Measurements from ENCODE around the gene MRPL10.
A peak's percentile ranks its signal among the peaks of the same experiment; 100 is the strongest.

The MRPL10 gene
- 24.0 to 25.1 reads per million in 2 donors for total RNA-seq

DNA sequence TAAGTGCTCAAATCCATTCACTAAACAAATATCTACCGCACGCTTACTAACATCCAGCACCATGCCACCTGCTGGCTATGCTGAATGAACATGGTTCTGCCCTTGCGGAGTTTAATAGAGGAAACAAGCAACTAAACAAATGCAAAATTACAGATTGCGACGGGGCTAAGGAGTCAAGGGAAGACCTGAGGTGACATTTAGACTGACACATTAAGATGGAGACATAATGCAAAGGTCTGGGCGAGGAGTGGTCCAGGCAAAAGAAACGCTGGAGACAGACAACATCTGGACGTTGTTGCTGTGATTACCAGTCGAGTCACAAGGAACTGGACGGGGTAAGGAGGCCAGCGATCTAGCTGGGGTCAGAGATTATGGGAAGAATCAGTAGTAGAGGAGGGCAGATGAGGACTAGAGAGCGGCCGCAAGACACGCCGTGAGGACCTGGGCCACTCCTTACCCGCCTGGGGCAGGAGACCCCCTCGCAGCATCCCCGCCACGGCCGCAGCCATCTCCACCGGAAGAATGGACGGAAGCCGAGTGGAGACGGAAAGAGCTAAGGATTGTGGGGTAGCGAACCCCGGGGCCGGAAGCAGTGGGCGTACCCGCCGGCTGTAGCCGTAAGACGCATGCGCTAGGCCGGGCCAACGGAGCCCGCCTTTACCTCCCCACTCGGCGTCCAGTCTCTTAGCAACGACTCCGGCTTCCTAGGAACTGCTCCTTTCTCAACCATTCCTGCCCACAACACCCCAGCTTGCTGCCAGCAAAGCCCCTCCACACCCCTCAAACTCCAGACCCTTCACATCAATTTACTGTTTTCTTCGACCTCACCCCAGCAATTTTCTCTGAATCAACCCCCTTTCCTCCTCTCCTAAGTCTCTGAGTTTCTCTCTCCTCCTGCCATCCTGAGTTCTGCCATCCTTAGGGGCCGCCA, at the start of gene MRPL10, which contains the start of gene LRRC46:
MRPL10 (minus strand) TSS at position 539 of the 931 bp plus-strand sequence; CDS start at position 509, 30 bp downstream.
LRRC46 (plus strand) TSS at position 668 of the 931 bp plus-strand sequence. CDS start 320 bp downstream, outside the sequence.
- peak; percentile 80 to 94 (median 87) for DNase-seq

DNA sequence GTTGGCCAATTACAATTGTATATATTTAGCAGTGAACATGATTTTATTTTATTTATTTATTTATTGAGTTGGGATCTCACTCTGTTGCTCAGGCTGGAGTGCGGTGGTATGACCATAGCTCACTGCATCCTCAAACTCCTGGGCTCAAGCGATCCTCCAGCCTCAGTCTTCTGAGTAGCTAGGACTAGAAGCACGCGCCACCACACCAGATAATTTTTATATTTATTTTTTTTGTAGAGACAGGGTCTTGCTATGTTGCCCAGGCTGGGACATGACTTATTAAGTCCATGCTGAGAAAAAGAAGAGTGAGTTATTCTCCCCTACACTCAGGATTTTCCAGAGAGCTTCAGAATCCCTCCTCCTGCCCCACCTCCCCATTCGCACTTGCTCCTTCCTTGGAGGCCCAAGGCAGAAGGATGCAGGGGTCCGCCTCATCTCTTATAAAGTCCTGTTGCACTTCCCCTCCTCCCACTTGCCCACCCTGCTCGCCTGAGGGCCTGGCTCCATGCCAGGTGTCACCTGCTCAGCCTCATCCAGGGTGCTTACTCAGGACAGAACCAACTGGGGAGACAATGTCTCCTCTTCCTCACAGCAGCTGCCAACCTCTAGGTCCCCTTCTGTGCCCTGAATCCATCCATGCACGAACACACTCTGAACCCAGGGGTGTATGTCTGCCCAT, 48.6 kb upstream of the MRPL10 start:
- no peak for DNase-seq

DNA sequence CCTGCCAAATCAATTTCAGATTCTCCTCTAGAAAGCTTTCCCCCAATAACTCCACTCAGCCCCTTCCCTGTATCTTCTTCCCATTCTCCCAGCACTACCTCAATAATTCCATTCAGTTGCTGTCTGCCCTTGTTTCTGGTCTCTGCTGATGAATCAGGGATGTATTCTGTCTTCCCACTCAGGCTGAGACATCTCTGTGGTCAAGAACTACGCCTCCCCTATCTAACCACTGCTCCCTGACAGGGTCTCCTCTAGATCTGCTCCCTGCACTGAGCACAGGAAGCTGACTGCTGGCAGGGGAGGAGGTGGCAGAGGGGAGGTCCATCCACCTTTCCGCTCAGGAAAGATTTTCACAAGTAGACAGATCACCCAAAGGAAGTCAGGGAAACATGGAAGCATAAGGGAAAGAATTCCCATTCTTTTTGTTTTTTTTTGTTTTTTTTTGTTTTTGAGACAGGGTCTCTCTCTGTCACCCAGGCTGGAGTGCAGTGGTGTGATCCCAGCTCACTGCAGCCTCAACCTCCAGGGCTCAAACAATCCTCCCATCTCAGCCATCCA, 47.8 kb upstream of the MRPL10 start:
- no peak for DNase-seq

DNA sequence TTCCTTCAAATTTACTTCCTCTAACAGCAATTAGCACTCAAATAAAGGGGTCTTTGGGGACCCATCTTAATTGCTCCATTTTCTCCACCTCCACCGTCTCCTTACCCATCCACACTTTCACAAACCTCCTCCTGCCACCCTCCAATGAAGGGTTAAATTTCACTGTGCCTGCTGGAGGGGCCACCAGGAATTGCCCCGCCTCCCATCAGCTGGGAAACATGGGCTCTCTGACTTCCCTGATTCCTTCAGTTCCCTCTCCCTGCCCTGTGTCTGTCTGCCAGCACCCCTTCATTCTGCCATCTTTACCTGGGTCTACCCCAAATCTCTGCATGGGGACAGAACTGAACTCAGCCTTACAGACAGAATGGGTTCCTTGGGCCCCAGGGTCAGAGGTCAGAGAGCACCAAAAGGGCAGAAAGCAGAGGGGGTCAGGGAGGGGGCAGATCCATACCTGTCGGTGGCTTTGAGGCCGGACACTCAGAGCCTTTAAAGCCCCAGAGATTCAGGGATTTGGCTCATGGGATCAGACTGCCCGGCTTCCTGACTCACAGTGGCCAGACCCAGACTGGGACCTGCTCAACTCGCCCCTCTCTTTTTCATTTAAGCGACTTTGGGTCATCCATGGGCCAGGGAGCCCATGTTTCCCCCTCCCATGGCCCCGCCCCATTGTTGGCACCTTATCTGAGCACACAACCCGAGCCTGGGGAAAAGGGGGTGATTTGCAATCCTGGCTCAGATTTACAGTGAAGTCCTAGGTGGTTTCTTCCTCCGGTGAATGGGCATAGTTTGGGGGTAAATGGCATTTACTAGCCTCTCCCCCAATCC, 47.1 kb upstream of the MRPL10 start:
- DNase-seq, result no peak

DNA sequence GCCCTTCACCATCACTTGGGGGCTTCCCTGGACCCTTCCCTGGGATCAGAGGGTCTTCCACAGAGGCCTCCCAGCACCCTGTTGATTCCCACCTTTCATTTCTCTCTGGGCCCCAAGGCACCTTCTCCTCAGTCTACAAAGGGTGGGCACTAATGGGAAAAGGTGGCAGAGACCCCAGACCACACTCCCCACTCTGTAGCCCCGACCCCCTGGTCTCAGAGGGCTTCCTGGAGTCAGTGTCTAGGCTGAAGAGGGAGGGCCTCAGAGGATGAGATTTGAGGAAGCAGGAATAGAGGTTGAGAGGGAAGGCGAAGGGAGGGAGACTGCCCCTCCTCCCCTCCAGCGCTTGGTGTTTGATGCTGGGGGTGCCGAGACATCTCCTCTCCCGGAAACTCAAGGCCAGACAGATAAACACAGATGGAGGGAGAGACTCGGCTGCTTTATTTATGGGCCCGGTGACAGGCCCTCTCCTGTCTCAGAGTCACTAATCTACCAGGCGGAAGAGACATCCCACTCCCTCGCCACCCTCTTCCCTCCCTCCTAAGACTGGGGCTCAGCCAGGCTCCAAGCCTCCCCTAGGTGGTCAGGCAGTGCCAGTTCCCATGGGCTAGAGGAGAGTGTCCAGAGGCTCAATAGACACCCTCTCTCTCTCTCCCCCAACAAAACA, 46.2 kb upstream of the MRPL10 start:
- DNase-seq, result no peak

DNA sequence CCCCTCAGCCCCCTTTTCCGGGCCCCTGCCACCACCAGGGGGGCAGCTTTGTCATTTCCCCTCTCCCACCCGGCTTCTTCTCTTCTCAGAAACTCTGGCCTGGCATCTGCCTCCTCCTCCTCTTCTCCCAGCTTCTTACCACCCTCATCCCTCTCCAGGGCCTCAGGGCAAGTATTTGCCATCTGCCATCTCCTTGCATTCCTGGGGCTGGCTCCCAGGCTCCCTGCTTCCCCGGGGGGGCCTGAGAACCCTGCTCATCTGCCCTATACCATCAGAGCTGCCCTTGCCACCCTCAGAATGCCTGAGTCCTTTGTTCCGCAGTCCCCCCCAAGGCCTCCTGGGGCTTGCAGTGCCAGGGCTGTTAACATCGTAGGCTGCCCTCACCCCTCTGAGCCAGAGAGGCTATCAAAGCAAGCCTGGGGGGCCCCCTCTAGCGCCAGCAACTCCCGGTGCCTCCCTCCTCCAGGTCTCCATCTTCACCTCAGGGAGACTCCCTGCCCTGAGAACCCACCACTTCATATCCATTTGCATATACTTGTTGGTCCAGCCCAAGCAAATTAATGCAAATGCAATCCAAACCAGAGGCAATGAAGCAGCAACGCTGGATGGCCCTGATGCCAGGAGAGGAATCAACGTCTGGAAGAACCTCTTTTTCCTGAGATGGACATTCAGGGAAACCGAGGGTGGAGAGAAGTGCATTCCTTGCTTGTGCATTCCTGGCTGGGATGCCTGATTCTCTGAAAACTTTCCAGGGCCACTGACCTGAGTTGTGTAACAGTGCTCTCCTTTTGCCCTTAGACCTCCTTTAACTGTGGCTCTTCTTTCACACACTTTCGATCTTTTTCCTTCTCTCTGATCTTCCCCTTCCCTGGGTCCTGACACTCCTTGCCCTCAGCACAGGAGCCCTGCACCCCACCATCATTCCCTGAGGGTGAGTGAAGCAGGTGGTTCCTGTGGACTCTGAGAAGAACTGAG, 44.0 kb upstream of the MRPL10 start:
- DNase-seq, result no peak

DNA sequence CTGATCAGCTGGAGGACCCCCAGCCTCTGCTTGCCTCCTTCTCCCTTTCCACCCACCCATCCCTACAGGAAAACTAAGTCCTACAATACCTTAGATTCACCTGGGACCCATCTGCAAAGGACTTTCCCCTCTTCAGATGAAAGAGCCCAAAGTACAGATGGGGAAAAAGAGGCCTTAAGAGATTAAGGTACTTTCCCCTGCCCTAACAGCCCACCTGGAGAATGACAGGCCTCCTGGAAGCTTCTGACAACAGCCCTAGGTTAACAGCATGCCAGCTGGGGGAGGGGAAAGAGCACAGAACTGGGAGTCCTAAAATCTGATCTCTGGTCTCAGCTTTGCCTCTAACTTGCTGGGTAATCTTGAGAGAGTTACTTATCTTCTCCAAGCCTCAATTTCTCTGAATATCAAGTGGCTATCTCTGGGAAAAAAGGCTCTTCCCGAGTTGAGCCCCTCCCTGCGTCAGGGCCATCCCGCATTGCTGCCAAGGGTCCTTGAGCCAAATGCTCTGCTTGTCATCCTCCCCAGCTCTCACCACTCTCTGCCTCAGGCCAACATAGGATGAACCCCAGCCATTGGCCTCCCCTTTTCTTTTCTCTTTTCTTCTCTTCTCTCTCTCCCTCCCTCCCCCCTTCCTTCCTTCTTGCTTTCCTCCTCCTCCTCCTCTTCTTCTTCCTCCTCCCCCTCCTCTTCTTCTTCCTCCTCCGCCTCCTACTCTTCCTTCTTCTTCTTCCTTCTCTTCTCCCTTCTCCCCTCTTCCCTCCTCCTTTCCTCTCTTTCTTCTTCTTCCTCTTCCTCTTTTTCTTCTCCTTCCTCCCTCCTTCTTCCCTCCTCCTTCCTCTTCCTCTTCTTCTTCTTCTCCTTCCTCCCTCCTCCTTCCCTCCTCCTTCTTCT, 42.1 kb upstream of the MRPL10 start:
- no peak for DNase-seq

DNA sequence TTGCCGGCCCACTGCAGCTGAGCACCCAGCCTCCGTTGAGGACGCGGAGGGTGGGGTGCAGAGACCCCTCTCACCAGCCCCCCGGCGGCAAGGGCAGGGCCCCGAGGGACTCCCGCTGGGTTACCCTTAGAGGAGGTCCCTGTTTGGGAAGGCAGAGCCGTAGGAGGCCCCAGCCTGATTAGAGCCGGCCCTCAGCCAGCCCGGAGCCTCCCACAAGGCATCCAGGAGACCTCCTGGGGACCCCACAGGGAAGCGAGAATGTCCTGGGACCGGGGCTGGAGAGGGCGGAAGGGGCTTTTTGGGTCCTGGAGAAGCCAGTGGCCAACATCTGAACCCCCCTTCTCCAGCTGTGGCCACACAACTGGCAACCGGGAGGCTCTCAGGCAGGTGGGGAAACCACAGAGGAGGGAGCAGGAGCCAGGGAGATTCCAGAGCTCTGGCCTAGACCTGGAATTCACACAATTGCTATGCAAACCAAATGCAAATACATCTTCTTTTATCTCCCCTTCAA, 41.4 kb upstream of the MRPL10 start:
- DNase-seq, result no peak

DNA sequence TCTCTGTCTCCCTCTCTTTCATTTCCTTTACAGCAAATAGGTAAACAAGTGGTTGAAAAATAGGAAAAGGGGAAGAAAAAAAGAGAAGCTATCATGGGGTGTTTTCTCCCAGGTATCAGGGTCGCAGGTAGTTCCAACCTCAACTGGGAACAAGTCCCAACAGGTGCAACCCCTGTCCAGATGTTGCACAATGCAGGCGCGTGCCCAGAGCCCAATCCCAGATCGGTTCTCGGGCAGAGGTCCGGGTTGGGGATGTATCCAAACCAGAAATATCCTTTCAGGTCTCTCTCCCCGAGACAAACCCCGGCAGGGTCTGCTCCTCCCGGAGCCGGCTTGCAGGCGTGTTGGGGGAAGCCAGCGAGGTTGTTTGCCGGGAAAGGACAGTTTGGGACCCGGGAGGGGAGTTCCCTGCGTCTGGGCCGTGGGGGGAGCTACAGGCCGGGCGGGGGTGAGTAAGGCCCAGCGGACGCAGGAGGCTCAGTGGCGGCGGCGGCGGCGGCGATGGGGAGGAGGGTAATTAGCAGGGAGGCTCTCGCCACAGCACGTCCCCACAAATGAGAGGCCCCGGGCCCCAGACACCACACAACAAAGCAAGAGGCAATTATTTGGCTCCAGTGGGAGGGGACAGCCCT, 40.8 kb upstream of the MRPL10 start:
- DNase-seq, result no peak

DNA sequence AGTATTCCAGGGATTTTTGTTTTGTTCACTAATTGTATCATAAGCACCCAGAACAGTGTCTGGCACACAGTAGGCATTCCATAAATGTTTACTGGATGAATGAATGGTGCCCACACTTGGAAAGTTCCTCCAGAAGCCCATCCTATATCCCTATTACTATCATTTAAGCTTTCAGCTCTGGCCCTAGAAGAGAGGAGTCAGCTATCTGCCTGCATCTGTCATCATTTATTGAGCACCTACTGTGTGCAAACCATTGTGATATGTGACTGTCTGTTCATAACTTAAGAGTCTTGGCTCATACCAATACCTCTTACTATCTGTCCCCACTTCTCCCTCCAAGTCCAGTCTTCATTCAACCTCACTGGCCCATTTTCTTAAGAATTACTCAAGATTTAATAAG, 39.7 kb upstream of the MRPL10 start:
- DNase-seq, result no peak

DNA sequence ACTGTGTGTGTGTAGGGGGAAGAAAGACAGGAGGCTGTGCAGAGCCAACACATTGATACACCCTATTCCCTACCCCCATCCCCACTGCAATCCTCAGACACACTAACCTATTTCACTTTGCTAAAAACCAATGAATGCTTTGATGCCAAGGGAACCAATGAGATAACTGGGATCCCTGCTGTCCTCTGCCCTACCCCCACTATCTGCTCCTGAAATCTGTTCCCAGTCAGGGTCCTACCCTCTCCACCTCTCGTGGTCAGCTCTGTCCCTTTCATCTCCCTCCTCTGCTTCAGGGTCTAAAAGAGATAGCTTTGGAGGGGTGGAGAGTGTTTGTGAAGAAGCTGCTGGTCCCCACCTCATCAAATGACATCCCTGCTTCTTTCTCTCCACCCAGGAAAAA, 38.7 kb upstream of the MRPL10 start:
- no peak for DNase-seq

DNA sequence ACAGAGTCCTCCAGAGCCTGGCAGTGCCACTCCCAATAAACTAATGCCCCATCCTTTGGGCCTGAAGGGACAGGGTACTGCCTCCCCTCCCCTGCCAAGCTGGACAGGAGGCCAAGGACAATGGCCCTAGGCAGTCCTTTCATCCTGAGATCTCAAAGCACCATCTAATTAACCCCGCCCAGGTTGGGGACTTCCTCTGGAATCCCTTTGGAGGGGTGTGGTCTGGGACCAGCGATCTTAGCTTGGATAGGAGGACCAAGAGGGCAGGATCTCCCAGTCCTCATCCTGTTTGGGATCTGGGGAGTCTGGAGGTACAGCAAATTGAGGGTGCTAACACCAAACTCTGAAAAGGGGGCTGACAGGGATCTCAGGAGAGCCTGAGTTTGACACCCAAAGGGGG, 37.8 kb upstream of the MRPL10 start:
- DNase-seq, result no peak

DNA sequence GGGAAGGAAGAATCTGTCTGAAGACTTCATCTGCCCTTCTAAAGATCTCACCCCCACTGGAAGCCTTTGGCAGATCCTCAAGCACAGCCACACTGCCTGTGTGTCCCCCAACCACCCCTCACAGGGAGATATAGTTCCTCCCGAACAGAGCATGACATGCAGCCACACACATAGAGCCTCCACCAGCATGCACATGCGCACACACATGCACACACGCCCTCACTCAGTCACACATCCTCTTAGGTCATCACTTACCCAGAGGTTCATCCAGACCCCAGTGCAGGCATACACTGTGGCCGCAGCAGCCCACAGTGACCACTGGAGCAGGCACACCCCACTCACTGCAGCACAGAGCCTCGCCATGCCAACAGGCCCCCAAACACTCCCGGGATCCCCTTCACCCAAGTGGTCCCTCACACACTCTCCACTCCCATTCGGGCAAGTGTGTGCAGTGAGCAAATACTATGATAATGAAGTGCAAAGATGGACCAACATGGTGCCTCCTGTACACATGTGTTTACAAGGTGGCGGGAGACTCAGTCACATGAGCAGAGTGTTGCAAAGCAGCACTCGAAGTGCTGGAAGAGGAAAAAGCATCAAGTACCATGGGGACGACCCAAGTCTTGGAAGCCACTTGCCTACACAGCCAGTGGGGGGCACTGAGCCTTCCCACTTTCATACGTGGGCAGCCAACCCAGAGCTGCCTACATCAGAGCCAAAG, 36.6 kb upstream of the MRPL10 start:
- DNase-seq, result no peak

DNA sequence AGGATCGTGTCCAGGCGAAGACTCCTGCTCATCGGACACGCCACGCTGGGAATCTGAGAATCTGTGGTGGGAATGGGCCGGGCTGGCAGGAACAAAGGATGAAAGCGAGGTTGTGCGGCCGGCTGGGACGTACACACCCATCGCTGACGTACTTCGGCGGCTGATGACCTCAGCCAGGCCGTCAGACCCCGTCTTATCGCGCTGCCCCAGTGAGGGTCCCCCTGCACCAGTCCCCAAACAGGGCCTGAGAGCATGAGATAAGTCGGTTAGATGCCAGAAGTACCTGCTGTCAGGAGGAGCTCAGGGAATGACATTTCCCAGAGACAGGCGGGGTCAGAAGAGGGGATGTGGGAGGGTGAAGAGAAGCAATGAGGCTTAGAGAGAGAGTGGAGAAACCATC, 35.6 kb upstream of the MRPL10 start:
- no peak for DNase-seq

DNA sequence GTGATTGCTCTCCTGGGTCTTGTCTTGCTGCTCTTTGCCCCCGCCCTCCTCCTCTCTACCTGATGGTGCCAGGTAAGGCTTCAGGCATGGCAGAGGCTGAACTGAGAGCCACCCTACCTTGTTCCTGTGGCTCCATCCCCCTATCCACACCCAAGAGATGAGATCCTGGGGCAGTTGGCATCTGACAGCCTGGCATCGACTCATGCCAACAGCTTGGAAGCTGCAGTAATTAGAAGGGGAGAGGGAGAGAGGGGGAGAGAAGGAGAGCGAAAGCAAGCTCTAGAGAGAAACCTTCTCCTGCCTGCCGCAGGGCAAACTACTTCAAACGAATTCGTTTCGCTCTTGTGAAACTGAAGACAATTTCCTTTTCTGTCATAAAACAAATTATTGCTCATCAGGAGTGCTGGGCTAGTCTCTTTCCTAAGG, 33.5 kb upstream of the MRPL10 start:
- DNase-seq, result peak in 1 of 5 experiments; percentile 47

DNA sequence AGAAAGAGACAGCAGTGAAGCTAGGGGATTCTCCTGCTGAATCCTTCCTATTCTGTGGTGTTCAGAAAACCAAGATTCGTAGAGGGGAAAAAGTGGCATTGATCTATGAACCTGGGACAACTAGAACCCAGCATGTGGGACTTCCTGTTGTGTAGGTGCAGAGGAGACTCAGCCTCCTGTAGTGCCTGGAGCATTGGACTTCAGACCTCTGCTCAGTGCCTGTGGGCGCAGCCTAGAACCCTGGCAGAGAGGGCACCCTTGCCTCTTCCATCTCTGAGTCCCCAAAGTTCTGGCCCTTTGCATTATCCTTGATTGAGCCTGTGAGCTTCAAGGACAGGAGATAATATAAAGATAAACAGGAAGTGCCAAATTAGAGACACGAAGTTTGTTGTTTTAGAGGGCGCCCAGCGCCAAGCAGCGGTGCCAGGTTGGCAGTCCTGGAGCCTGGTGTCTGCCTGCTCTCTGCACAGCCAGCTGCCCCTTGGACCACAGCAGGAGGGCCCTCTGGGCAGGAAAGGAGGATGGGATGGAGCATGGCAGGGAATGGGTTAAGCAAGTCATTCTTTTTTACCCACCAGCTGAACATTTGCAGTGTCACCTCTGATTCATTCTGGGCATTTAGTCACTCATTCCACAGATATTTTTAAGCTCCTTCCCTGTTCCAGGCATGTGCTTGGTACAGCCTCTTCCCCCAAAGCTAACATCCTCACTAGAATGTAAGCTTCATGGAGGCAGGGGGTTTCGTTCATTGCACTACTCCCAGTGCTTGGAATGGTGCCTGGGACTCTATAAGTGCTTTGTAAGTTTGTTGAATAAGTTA, 31.5 kb upstream of the MRPL10 start:
- no peak for DNase-seq

DNA sequence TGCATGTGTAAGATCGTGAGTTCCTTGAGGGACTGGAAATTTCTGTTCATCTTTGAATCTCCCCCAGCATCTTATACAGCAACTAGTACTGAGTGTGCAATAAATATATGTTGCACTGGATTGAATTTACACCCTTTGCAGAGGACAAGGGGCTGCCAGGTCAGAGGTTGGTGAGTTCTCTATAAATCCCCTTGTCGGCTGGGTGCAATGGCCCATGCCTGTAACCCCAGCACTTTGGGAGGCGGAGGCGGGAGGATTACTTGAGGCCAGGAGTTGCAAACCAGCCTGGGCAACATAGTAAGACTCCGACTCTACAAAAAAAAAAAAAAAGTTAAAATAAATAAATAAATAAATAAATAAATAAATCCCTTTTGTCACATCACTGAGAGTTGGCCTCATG, 29.0 kb upstream of the MRPL10 start:
- no peak for DNase-seq

Measured in T-helper 2 cell (primary cell).